Right ventricle myocardium superior (tissue), 1 donor: ENCODE results near the gene GRID1. TPM values are rescaled to one million over a fixed set of nuclear protein-coding genes. Genes with fewer than 3 reads are reported as not detected.

Experiments
- ATAC-seq: fragments of 200-7000 bp; cut with Tn5 transposase; one replicate; pipeline ENCODE4 v1.9.1; 2020; ENCODE audit warnings: mild to moderate bottlenecking; ENCODE audit not compliant: poor library complexity
- DNase-seq: peaks from one replicate; pipeline ENCODE4 v3.0.0-alpha.2; 2020
- intact Hi-C: fragments of 100-400 bp; cut with DNase I; formaldehyde crosslinking; loops from one replicate; pipeline ENCODE4 v1.11.2; 2022
- total RNA-seq: library from RNA; stranded (reverse); fragmentation: NEBNext Ultra II Directional; extraction: Animal tissue kit (Norgen Biotek cat#: 25700); gene quantifications from one replicate; pipeline ENCODE4 v1.2.1, GENCODE V29; 2021
- donor health status: DM: no; HTN: yes; CAD: no; lungs with severe emphysema.

Gene GRID1
- total RNA-seq, 1 donor from 2014 or later, result 1.1 TPM

GRCh38 chr10:86200269-86200668, 166.3 kb downstream of the GRID1 start:
- ATAC-seq (no peak), DNase-seq (no peak)
- intact Hi-C loops, result no loop called here

GRCh38 chr10:86199041-86199440, 167.6 kb downstream of the GRID1 start:
- ATAC-seq (no peak), DNase-seq (no peak)
- intact Hi-C loops, result no loop called here

DNA sequence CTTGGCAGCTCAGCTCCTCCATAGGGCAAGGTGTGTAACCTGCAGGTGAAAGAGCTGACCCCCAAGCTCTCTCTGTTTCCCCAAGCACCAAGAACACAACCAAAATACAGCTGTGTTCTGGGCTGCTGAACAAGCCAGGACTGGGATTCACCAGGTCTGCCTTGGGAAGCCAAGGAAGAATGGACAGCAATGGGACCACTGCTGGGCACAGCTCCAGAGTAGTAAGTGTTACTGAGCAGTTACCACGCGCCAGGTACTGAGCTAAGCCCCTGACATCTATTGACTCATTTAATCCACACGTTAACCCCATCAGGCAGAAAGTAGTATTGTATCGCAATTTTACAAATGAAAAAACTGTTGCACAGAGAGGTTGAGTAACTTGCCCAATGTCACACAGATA, 168.3 kb downstream of the GRID1 start:
- DNase-seq (no peak), ATAC-seq (no peak)
- intact Hi-C loops, result no loop called here

DNA sequence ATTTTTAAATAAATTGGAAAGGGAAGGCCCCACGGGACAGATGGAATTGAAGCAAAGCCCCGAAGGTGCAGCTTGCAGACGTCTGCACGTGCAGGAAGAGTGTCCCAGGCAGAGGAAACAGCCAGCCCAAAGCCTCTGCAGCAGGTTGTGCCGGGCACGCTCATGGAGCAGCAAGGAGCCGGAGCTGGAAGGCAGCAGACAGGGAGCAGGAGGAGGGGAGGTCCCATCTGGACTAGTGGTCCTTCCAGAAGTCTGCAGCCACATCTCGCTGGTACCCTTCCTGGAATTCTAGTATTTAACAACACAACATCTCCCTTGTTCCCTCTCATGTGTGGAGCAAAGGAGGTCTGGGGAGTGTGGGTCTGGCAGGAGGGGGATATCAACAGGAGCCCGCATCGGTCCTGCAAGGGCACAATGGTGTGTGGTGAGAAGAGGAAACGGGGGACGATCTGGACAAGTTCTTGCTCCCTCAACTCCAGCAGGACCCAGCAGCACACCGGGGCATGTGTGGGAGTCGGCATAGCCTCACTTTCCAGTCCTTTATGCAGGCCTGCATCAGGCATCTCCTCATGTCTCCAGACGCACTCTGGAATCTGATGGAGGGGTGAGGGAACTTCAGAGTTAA, 169.3 kb downstream of the GRID1 start:
- intact Hi-C loops, result no loop called here
- no peak for ATAC-seq
- DNase-seq, result no peak

DNA sequence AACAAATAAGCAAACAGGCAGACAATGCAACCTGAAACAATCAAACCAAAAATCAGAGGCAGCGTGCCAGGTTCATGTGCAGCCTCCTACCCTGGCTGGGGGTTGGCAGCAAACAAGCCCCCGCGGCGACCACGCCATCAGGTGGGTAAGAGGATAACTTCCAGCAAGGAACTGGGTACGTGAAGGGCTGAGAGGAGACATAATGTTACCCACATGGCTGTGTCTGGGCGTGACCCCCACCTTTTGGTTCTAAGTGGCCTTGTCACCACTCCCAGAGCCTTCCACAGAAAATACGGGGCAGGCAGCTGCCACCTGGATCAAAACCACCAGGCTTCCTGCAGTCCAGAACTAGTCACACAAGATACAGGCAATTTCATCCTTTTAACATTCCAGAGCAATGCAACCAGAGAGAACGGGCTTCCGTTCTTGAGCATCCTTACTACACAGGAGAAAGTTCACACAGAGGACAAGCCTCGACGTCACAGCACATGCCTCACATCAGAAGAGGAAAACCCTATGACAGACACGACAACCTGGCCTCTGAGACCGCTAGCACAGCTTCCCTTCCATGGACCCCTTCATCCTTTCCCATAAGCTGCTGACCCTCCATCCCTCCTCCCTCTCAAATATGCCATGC, 171.0 kb downstream of the GRID1 start:
- intact Hi-C loops, result no loop called here
- DNase-seq (no peak), ATAC-seq (no peak)

- DNase-seq (no peak), ATAC-seq (no peak)
- intact Hi-C loops, result no loop called here
These were observed 171.9 kb downstream of the GRID1 start for GRCh38 chr10:86194684-86195083.

- DNase-seq (no peak), ATAC-seq (no peak)
- intact Hi-C loops, result no loop called here
These were observed 172.8 kb downstream of the GRID1 start for GRCh38 chr10:86193841-86194240.

DNA sequence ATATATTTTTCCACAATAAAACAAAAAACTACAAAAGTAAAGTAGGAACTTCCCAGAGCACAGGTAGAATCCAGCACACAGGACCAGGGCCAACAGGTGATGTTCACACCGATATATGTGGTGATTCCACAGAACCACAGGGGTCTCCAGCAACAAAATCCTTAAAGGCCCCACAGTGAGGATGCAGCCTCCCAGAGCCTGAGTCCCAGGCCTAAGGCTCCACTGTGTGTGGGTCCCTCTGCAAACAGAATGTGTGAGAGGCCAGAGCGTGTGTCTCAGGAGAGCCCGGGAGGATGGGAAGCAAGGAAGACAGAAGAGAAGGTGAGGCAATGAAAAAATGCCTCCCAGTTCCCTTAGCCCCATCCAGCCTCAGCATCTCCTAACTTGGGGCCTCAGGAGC, 173.9 kb downstream of the GRID1 start:
- intact Hi-C loops, result no loop called here
- ATAC-seq (no peak), DNase-seq (no peak)

DNA sequence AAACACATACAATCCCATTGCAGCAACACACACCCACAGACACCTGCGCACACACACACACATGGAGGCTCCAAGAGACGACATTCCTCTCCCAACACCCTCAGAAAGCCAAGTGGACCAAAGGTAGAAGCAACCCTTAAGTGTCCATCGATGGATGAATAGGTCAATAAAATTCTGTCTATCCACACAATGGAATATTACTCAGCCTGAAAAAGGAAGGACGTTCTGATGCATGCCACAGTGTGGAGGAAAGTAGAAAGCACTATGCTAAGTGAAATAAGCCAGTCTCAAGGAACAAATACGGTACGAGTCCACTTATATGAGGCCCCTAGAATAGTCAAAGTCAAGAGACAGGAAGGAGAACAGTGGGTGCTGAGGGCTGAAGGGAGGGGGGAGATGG, 174.4 kb downstream of the GRID1 start:
- intact Hi-C loops, result no loop called here
- ATAC-seq (no peak), DNase-seq (no peak)

DNA sequence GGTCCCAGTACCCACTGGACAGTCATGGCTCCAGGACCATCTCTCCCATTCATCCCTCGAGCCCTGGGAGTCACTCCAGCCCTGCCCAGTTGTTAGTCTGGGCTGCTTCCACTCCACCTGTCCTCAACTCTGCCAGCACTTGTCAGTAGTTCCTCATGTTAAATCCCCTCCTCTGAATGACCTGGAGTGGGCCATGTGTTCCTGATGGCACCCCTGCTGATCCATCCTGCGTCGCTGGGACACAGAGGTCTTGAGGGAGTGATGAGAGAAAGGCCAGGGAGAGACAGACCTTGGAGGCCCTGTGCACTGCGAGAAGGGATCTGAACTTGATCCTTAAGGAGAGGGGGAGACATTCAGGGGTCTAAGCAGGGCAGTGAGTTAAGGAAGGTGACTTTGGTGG, 174.9 kb downstream of the GRID1 start:
- intact Hi-C loops, result no loop called here
- ATAC-seq (no peak), DNase-seq (no peak)

GRCh38 chr10:86191166-86191565, 175.4 kb downstream of the GRID1 start:
- intact Hi-C loops, result no loop called here
- ATAC-seq (no peak), DNase-seq (no peak)

GRCh38 chr10:86190291-86190690, 176.3 kb downstream of the GRID1 start:
- no peak for DNase-seq
- ATAC-seq, result no peak
- intact Hi-C loops, result no loop called here

- intact Hi-C loops, result no loop called here
- ATAC-seq (no peak), DNase-seq (no peak)
These were observed 176.7 kb downstream of the GRID1 start for GRCh38 chr10:86189891-86190290.

DNA sequence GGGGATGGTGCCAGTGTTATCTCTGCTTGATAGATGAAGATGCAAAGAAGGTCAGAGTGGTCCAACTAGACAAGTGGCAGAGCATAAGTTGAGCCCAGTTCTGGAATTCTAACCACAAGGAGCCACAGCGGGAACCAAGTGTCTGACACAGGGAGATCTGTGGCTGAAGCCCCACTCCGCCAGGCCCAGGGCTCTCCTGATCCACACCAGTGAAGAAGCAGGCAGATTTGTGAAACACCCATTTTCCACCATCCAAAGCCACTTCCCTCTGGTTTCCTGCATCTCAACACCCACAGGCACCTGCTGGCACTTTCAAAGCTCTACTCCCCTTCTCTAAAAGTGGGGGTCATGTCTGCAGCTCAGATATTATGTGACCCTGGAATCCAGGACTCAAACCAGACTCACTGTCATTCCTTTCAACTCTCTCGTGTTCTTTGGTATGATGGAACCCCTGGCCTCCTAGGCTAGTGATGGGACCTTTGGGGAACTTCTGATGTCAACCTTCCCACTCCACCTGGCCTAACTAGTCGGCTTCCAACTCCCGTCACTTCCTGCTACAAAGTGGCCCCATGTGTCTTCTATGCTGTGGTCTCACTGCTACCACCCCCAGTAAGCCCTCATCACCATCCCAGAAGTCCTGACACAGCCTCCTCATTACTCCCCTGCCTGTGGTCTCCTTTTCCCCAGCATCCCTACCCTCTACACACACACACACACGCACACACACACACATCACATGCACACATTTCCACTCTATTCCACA, 177.6 kb downstream of the GRID1 start:
- ATAC-seq, result no peak
- intact Hi-C loops, result no loop called here
- no peak for DNase-seq

DNA sequence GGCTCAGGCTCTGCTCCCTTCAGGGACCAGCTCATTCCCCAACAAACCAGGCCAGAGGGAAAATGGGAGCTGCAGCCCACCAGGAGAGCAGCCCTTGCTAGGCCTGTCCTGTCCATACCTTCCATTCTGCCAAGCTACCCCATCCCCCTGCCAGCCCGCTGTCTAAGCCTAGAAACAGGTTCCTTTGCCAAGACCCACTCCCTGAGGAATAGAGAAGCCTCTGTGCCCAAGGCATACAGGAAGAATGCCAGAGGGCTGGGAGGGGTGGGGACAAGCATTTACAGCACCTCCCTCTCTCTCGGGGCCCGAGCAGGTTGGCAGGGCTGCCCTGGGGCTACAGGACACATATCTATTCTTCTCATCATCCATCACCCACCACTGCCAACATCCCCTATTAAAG, 178.3 kb downstream of the GRID1 start:
- DNase-seq, result no peak
- no peak for ATAC-seq
- intact Hi-C loops, result no loop called here

GRCh38 chr10:86187499-86188239, 178.9 kb downstream of the GRID1 start:
- intact Hi-C loops, result no loop called here
- DNase-seq, result no peak
- no peak for ATAC-seq

GRCh38 chr10:86186633-86187032, 180.0 kb downstream of the GRID1 start:
- DNase-seq, result no peak
- intact Hi-C loops, result no loop called here
- ATAC-seq, result no peak

- no peak for ATAC-seq
- intact Hi-C loops, result no loop called here
These were observed 184.0 kb downstream of the GRID1 start for GRCh38 chr10:86182595-86182994.

GRCh38 chr10:86182150-86182549, 184.4 kb downstream of the GRID1 start:
- ATAC-seq (no peak), DNase-seq (no peak)

More at GRCh38 chr10:86182595-86182994, 184.0 kb downstream of the GRID1 start:
- DNase-seq, result no peak

More at GRCh38 chr10:86182150-86182549, 184.4 kb downstream of the GRID1 start:
- intact Hi-C loops, result no loop called here
